Measurements from ENCODE around the gene GDF11. TPM values are rescaled to one million over a fixed set of nuclear protein-coding genes. Genes with fewer than 3 reads are reported as not detected.

Gene GDF11
- polyA plus RNA-seq, 4 donors = 18.2 to 29.2 (median 23.1) TPM

- no peak for DNase-seq (ENCODE audit: low read depth in 4 of 4, low spot score in 2 of 4)
Measured at GRCh38 chr12:55721601-55722213, 21.2 kb upstream of the GDF11 start.

GRCh38 chr12:55722948-55723347 is 20.0 kb upstream of the GDF11 start:
- no peak for DNase-seq (ENCODE audit: low read depth in 4 of 4, low spot score in 2 of 4)

DNA sequence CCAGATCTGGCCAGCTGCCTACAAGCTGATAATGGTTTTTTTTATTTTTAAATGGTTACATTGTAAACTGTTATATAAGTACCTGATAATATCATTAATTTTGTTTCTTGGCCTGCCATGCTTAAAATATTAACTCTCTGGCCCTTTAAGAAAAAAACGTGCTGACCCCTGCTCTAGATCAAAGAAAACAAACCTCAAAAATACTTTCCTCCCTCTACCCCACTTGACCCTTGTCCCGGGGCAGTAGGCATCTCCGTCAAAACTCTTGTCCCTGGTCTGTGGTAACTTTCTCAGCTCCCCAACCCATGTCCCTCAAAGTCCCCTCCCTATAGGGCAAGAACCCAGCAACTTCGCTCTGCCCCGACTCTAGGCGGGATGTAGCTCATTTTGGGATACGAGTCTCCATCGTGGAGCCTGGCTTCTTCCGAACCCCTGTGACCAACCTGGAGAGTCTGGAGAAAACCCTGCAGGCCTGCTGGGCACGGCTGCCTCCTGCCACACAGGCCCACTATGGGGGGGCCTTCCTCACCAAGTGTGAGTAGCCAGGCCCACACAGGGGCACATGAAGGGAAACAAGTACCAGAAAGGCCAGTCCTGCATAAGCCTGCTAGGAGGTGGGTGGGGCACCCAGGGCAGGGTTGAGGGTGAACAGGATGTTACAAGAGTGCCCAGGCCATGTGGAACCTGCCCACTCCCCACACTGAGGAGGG is 19.3 kb upstream of the GDF11 start:
- no peak for DNase-seq (ENCODE audit: low read depth in 4 of 4, low spot score in 2 of 4)

DNA sequence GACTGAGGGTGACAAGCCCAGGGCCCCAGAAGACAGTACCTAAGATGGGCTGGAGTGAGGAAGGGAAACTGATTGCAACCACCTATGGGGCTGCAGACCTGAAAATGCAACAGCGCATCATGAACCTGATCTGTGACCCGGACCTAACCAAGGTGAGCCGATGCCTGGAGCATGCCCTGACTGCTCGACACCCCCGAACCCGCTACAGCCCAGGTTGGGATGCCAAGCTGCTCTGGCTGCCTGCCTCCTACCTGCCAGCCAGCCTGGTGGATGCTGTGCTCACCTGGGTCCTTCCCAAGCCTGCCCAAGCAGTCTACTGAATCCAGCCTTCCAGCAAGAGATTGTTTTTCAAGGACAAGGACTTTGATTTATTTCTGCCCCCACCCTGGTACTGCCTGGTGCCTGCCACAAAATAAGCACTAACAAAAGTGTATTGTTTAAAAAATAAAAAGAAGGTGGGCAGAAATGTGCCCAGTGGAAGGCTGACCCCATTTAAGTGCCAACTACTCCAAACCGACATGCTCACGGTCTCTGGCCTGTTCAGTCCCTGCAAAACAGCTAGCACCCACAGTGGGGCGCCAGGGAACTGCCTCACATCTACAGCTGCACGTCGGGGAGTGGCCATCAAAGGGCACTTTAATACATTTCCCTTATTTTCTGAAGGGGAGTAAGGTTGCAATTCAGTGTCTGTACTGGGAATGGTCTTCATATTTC is 18.5 kb upstream of the GDF11 start:
- DNase-seq (ENCODE audit: low read depth in 4 of 4, low spot score in 2 of 4) = no peak

- DNase-seq (ENCODE audit: low read depth in 4 of 4, low spot score in 2 of 4) = no peak
Measured at GRCh38 chr12:55724940-55725309, 18.0 kb upstream of the GDF11 start.

GRCh38 chr12:55725556-55725955 is 17.4 kb upstream of the GDF11 start:
- no peak for DNase-seq (ENCODE audit: low read depth in 4 of 4, low spot score in 2 of 4)

DNA sequence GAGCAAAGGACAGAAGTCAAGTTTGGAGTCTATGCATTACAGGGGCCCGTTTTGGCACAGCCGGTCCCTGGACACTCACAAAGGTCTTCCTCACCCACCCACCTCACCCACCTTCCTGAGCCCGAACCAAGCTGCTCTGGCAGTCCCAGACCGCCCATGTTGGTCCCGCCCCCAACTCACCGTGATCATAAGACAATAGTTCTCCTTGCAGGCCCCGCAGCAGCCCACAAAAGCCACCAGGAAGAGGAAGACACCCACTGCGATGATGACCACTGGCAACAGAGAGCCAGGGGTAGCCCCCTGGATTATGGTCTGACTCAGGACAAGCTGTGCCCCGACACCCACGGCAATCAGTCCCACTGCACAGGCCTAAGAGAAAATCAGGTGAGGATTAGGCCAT is 16.0 kb upstream of the GDF11 start:
- no peak for DNase-seq (ENCODE audit: low read depth in 4 of 4, low spot score in 2 of 4)

DNA sequence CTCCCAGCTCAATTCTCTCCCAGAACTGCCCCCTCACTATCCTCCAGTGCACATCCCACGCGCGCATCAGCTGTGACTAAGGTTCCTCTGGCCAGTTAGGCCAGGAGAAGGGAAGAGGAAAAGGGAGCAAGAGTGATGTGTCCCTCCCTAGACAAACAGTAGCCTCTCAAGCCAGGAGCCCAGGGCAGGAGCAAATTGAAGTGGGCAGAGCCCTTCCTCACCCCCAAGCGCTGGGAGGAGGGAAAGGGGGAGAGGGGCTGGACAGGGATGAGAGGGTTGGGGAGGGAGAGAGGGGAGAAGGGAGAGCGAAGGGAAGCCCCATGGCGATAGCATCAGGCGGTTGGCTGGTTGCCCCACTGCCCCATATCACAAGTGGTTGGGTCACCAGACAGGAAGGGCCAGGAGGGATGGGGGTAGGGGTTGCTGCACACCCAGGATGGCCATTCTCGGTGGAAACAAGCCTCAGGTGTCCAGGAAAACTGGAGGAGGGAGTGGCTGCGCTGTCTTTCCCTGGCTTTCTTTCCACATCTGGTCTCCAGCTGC is 15.2 kb upstream of the GDF11 start:
- no peak for DNase-seq (ENCODE audit: low read depth in 4 of 4, low spot score in 2 of 4)

DNA sequence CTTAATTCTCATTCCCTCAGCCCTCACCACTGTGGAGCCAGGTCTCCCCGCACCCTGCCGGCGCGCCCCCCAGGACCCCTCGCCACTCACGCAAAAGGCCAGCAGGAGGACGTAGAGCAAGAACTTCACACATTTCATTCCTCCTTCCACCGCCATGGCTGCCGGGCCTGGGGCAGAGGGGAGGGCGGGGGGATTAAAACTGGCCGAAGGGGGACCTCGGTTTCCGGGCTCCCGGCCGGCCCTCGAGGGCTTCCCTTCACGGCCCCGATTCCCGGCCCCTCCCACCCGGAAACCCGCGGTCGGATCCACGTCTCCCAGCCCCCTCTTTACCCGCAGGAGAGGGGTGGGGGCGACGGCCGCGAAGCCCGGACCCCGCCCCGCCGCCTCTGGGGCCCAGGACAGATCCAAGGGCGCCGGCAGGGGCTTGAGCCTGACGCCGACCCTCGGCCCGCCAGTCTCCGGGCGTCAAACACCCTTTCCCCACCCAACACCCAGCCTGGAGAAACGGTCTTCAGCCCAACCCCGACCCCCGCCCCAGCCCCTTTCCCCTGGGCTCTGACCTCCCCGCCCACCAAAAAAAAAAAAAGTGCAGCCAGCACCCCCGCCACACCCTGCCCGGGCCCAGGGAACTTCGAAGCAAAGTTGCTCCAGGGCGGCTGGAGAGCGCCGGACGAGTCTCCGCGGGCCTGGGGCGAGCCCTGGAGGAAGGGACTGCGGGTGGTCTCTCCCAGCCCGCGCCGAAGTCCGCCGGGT is 14.6 kb upstream of the GDF11 start:
- DNase-seq (ENCODE audit: low read depth in 4 of 4, low spot score in 2 of 4) = no peak

GRCh38 chr12:55728939-55729818 is 13.7 kb upstream of the GDF11 start, which contains the start of gene CD63:
Gene CD63, minus strand, starts transcription at chr12:55729009. Its CDS starts 668 bp downstream, at chr12:55728341.
- DNase-seq (ENCODE audit: low read depth in 4 of 4, low spot score in 2 of 4) = peak in 1 of 4 donors; percentile 84

DNA sequence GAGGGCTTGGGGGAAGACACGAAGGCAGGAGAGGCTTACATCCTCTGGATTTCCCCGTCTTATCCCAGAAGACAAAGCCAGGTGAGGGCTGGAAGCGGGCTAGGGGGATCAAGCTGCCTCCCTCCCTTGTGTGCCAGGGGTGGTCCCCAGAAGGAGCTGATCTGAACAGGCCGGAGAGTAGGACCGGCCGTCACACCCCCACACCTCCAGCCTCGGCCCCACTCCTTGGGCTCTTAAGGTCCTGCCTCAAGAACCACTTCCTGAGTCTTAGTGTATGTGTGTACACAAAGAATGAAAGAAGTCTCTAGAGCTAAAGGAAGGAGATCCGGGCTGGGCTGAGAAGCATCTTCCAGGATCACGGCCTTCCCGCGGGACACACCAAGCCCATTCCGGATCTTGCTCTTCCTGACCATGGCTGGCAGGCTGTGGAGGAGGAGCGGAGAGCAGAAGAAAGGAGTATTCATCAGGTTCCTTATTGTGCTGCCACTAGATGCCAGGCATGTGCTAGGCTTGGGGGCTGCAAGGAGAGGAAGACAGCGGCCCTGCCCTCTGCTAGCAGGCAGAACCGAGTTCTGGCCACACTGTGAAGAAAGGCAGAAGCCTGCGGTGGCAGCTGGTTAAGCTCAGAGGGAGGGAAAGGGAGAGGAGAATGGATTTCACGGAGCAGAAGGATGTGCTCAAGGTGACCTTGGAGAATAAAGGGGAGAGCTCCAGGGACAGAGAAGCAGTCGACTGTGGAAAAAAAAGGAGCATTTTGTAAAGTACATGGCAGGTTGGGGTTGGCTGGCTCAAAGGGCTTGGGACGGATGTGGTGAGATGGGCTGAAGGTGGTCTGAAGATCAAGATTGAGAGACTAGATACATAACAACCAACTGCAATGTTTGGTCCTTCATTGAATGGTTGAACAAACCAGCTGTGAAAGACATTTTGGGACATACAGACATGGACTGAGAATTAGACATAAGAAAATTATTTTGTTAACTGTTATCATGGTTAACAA is 12.8 kb upstream of the GDF11 start:
- DNase-seq (ENCODE audit: low read depth in 4 of 4, low spot score in 2 of 4) = no peak

DNA sequence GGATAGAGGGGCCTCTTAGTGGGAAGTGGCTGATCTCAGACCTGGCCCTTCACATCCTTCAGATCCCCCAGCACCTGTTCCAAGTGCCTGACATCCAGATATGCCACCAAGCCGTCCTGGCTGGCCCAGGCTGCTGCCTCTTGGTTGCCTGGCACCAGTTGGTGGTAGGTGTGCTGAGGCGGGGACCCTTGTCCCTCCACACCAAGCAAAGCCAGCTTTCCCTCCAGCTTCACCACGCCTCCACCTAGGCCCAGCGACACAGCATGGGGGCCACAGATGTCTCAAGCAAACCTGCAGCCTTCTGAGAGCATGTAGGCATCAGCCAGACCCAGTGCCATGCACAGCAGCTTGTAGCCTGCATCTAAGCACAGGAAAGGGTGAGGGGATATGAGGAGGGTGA is 10.6 kb upstream of the GDF11 start:
- no peak for DNase-seq (ENCODE audit: low read depth in 4 of 4, low spot score in 2 of 4)

GRCh38 chr12:55733021-55733555 is 9.8 kb upstream of the GDF11 start:
- DNase-seq (ENCODE audit: low read depth in 4 of 4, low spot score in 2 of 4) = no peak

- no peak for DNase-seq (ENCODE audit: low read depth in 4 of 4, low spot score in 2 of 4)
Measured at GRCh38 chr12:55733858-55734257, 9.1 kb upstream of the GDF11 start.

GRCh38 chr12:55734595-55734994 is 8.3 kb upstream of the GDF11 start:
- DNase-seq (ENCODE audit: low read depth in 4 of 4, low spot score in 2 of 4) = no peak

- DNase-seq (ENCODE audit: low read depth in 4 of 4, low spot score in 2 of 4) = no peak
Measured at GRCh38 chr12:55736076-55736475, 6.8 kb upstream of the GDF11 start.

DNA sequence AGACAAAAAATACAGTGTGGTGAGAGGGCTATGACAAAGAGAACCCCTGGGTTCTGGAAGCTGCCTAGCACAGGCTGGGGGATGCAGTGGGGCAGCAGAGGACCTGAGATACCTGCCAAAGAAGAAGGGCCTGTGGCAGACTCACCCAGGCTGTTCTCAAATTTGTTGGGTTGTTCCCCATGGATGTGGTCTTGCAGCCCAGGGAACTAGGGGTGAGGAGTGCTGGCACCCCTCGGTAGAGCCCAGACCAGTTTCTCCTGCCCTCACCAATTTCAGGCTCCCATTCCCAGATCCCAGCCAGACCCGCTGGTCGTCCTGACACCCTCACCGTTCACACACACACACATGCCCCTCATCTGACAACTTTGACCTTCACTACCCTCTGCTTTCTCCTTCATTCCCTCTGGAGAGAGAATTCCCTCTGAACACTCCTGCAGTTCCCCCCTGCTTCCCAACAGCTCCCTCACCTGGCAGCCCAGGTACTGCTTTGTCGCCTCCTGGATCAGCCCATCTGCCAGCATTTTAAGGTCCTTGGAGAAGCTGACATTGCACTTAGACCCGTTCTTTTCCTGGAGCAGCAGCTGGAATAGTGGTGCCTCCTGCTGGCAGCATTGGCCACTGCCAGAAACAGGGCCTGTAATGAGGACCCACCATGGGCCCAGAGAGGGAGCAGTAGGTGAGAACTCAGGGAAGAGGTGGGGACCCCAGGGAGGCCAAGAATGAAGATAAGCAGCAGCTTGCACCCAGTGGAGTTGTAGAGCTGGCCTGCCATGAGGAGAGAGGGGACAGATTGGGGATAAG is 5.9 kb upstream of the GDF11 start:
- DNase-seq (ENCODE audit: low read depth in 4 of 4, low spot score in 2 of 4) = no peak

Data from left renal cortex interstitium (tissue), 4 donors.